M059J (cell line): ENCODE measurements around the gene RSBN1. TPM values are rescaled to one million over a fixed set of nuclear protein-coding genes. Genes with fewer than 3 reads are reported as not detected.
"Not testable (repeated sequence)": the region's sequence is repeated elsewhere in the genome, so short reads cannot be mapped to it uniquely, and the experiment has no call there.

Experiments used
- DNase-seq: peaks from one replicate; pipeline ENCODE4 v3.0.0-alpha.2; 2012; ENCODE audit warnings: low read depth
- total RNA-seq: library from RNA; depleted of rRNA; stranded (reverse); fragments of >200 nt; shearing (Covaris generic); gene quantifications from 2 replicates; pipeline ENCODE4 v1.2.3, GENCODE V29; 2014; rRNA removed

The RSBN1 gene
- total RNA-seq, 1 experiment from 2014 or later: 12.4 TPM

DNA sequence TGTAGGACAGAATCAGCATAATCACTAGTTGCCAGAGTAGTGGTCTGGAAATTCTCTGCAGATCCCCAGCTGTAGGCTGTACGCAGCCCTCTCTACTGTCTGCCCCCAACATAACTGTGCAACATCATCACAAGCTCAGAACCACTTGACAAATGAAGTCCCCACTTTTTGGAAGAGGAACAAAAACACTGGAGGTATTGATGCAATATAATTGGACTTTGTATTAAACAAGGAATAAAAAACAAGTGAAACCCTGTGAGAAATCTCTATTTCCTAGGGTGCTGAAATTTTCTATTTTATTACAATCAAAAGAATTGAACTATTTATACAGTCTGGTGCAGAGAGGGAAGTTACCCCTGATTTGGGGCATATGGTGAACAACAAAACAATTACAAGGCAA is 68.2 kb downstream of the RSBN1 start:
- DNase-seq: no peak

DNA sequence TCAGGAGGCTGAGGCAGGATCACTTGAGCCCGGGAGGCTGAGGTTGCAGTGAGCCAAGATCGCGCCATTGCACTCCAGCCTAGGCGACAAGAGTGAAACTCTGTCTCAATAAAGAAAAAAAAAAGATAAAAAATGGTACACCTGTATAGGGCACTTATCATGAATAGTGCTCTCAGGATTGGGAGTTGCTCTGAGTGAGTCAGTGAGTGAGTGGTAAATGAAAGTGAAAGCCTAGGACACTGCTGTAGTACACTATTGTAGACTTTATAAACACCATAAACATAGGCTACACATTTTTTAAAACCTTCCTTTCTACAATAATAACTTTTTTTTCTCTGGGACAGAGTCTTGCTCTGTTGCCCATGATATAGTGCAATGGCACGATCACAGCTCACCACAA is 69.8 kb downstream of the RSBN1 start:
- peak; percentile 40 for DNase-seq

GRCh38 chr1:113734357-113735055 is 77.8 kb downstream of the RSBN1 start:
- no peak for DNase-seq

DNA sequence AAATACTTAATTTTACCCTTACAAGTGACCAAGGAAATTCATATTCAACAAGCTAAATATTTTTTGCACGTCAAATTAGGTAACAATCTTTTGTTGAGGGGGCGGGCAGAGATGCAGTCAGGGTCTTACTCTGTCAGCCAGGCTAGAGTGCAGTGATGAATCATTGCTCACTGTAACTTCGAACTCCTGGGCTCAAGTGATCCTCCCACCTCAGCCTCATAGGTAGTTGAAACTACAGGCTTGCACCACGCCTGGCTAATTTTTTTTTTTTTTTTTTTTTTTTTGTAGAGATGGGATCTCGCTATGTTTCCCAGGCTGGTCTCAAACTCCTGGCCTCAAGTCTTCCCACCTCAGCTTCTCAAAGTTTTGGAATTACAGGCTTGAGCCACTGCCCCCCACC is 79.5 kb downstream of the RSBN1 start:
- DNase-seq: no peak

GRCh38 chr1:113721010-113721409 is 91.3 kb downstream of the RSBN1 start:
- no peak for DNase-seq

DNA sequence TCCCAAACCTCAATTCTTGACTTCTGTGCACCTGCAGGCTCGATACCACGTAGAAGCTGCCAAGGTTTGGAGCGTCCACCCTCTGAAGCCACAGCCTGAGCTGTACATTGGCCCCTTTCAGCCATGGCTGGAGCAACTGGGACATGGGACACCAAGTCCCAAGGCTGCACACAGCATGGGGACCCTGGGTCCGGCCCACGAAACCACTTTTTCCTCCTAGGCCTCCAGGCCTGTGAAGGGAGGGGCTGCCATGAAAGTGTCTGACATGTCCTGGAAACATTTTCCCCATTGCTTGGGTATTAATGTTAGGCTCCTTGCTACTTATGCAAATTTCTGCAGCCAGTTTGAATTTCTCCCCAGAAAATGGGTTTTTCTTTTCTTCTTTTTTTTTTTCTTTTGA is 93.7 kb downstream of the RSBN1 start:
- not testable (repeated sequence) for DNase-seq

DNA sequence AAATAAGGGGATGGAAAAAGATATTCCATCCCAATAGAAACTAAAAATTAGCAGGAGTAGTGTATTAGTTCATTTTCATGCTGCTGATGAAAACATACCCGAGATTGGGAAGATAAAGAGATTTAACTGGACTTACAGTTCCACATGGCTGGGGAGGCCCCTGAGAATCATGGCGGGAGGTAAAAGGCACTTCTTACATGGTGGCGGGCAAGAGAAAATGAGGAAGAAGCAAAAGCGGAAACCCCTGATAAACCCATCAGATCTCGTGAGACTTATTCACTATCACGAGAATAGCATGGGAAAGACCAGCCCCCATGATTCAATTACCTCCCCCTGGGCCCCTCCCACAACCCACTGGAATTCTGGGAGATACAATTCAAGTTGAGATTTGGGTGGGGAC is 94.8 kb downstream of the RSBN1 start:
- DNase-seq: not testable (repeated sequence)

DNA sequence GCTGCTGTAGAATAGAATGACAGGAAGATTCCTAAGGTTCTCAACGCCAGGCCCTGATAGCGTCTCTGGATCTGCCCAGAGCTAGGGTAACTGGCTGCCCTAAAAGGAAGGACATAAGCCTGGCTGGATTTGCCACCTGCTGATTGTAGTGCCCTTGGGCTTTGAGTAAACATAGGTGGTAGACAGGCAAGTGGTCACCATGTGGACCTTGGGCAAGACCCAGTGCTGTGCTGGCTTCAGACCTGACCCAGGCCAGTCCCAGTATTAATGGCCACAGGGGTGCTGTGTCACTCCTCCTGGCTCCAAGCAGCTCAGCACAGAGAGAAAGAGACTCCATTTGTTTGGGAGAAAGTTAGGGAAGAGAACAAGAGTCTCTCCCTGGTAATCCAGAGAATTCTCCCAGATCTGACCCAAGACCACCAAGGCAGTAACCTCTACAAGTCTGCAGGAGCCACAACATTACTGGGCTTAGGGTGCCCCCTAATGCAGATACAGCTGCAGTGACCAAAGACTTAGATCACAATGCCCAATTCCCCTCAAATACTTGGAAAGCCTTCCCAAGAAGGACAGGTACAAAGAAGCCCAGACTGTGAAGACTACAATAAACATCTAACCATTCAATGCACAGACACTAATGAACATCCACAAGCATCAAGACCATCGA is 97.5 kb downstream of the RSBN1 start:
- no peak for DNase-seq

Other genes with a start within 250 kb of the RSBN1 start
- gene PHTF1, start 53.0 kb downstream of the RSBN1 start, total RNA-seq: 72.3 and 77.3 TPM in 2 replicates
- gene PTPN22, start 59.2 kb upstream of the RSBN1 start, total RNA-seq: 1.7 and 1.9 TPM in 2 replicates
- gene BCL2L15, start 75.1 kb upstream of the RSBN1 start, total RNA-seq: not detected in 2 replicates
- 17.9 and 18.9 TPM in 2 replicates for gene AP4B1, start 92.3 kb upstream of the RSBN1 start, total RNA-seq
- gene DCLRE1B, start 92.8 kb upstream of the RSBN1 start, total RNA-seq: 16.9 and 19.2 TPM in 2 replicates
- gene HIPK1, start 116.8 kb upstream of the RSBN1 start, total RNA-seq: 26.2 and 34.9 TPM in 2 replicates
- 2.2 and 5.2 TPM in 2 replicates for gene OLFML3, start 167.0 kb upstream of the RSBN1 start, total RNA-seq